GM18502 (cell line): ENCODE results near the gene ADGRV1.
"Not testable (repeated sequence)": the region's sequence is repeated elsewhere in the genome, so short reads cannot be mapped to it uniquely, and the experiment has no call there.

Source experiments
- ATAC-seq: cut with Tn5 transposase; IDR thresholded peaks from one replicate; pipeline ENCODE4 v1.9.1; 2021; ENCODE audit warnings: mild to moderate bottlenecking; ENCODE audit not compliant: unreplicated experiment, poor library complexity

Gene ADGRV1

GRCh38 chr5:90965110-90965685 is 406.6 kb downstream of the ADGRV1 start:
- ATAC-seq, result no peak

- no peak for ATAC-seq
Observed at GRCh38 chr5:90967443-90967842, 408.8 kb downstream of the ADGRV1 start.

- no peak for ATAC-seq
Observed at GRCh38 chr5:90967851-90968250, 409.3 kb downstream of the ADGRV1 start.

- no peak for ATAC-seq
Observed at GRCh38 chr5:90968319-90968718, 409.7 kb downstream of the ADGRV1 start.

GRCh38 chr5:90969945-90970344 is 411.3 kb downstream of the ADGRV1 start:
- not testable (repeated sequence) for ATAC-seq

GRCh38 chr5:90981177-90981576 is 422.6 kb downstream of the ADGRV1 start:
- ATAC-seq, result no peak

GRCh38 chr5:90981821-90982220 is 423.2 kb downstream of the ADGRV1 start:
- ATAC-seq, result no peak

GRCh38 chr5:90982576-90982975 is 424.0 kb downstream of the ADGRV1 start:
- no peak for ATAC-seq

GRCh38 chr5:90983148-90983547 is 424.6 kb downstream of the ADGRV1 start:
- ATAC-seq, result no peak

- no peak for ATAC-seq
Observed at GRCh38 chr5:90983711-90984124, 425.1 kb downstream of the ADGRV1 start.

GRCh38 chr5:90985341-90985740 is 426.7 kb downstream of the ADGRV1 start:
- ATAC-seq, result no peak

GRCh38 chr5:90987726-90988125 is 429.1 kb downstream of the ADGRV1 start:
- no peak for ATAC-seq

GRCh38 chr5:90991201-90991600 is 432.6 kb downstream of the ADGRV1 start:
- ATAC-seq, result no peak

GRCh38 chr5:90994796-90995195 is 436.2 kb downstream of the ADGRV1 start:
- no peak for ATAC-seq

- ATAC-seq, result no peak
Observed at GRCh38 chr5:90996089-90996488, 437.5 kb downstream of the ADGRV1 start.

- no peak for ATAC-seq
Observed at GRCh38 chr5:90997082-90997481, 438.5 kb downstream of the ADGRV1 start.

GRCh38 chr5:91000743-91001142 is 442.1 kb downstream of the ADGRV1 start:
- no peak for ATAC-seq

GRCh38 chr5:91006713-91007112 is 448.1 kb downstream of the ADGRV1 start:
- ATAC-seq, result no peak

GRCh38 chr5:91007251-91007650 is 448.7 kb downstream of the ADGRV1 start:
- no peak for ATAC-seq

- no peak for ATAC-seq
Observed at GRCh38 chr5:91007780-91008402, 449.3 kb downstream of the ADGRV1 start.

GRCh38 chr5:91010090-91010489 is 451.5 kb downstream of the ADGRV1 start:
- no peak for ATAC-seq

- no peak for ATAC-seq
Observed at GRCh38 chr5:91011029-91011428, 452.4 kb downstream of the ADGRV1 start.
